ENCODE measurements around the gene TRPV5.

The TRPV5 gene

GRCh38 chr7:142908290-142908689, 25.3 kb downstream of the TRPV5 start:
- no peak for DNase-seq (ENCODE audit: low read depth)
- H3K4me3 ChIP-seq (ENCODE audit: control insufficient read depth, low read depth, low read length), result no peak overlapping the region
- TF ChIP-seq CTCF (IDR thresholded peaks at IDR 0.05; ENCODE audit: control insufficient read depth, insufficient read depth, low read depth, low read length, missing control alignments), result no peak

GRCh38 chr7:142906643-142907042, 26.9 kb downstream of the TRPV5 start:
- no peak for DNase-seq (ENCODE audit: low read depth)
- TF ChIP-seq CTCF (IDR thresholded peaks at IDR 0.05; ENCODE audit: control insufficient read depth, insufficient read depth, low read depth, low read length, missing control alignments), result no peak
- no peak overlapping the region for H3K4me3 ChIP-seq (ENCODE audit: control insufficient read depth, low read depth, low read length)

GRCh38 chr7:142905759-142906158, 27.8 kb downstream of the TRPV5 start:
- no peak for TF ChIP-seq CTCF (IDR thresholded peaks at IDR 0.05; ENCODE audit: control insufficient read depth, insufficient read depth, low read depth, low read length, missing control alignments)
- H3K4me3 ChIP-seq (ENCODE audit: control insufficient read depth, low read depth, low read length), result no peak overlapping the region
- no peak for DNase-seq (ENCODE audit: low read depth)

- no peak for DNase-seq (ENCODE audit: low read depth)
- no peak for TF ChIP-seq CTCF (IDR thresholded peaks at IDR 0.05; ENCODE audit: control insufficient read depth, insufficient read depth, low read depth, low read length, missing control alignments)
- no peak overlapping the region for H3K4me3 ChIP-seq (ENCODE audit: control insufficient read depth, low read depth, low read length)
Measured at GRCh38 chr7:142904128-142904527, 29.4 kb downstream of the TRPV5 start.

GRCh38 chr7:142901426-142902259, 31.9 kb downstream of the TRPV5 start:
- no peak for DNase-seq (ENCODE audit: low read depth)
- no peak for TF ChIP-seq CTCF (IDR thresholded peaks at IDR 0.05; ENCODE audit: control insufficient read depth, insufficient read depth, low read depth, low read length, missing control alignments)
- no peak overlapping the region for H3K4me3 ChIP-seq (ENCODE audit: control insufficient read depth, low read depth, low read length)

GRCh38 chr7:142899661-142900060, 33.9 kb downstream of the TRPV5 start:
- DNase-seq (ENCODE audit: low read depth), result no peak
- TF ChIP-seq CTCF (IDR thresholded peaks at IDR 0.05; ENCODE audit: control insufficient read depth, insufficient read depth, low read depth, low read length, missing control alignments), result no peak
- no peak overlapping the region for H3K4me3 ChIP-seq (ENCODE audit: control insufficient read depth, low read depth, low read length)

Measured in AG09309 (cell line).